Body of pancreas (tissue), 4 donors: ENCODE data around the gene CTTNBP2NL. TPM values are rescaled to one million over a fixed set of nuclear protein-coding genes. Genes with fewer than 3 reads are reported as not detected.

Experiments
- ATAC-seq: fragments of 150-250 bp; one replicate; pipeline ENCODE4 v1.9.1; 2016
- DNase-seq, 4 donors: peaks; one replicate each; pipeline ENCODE4 v3.0.0-alpha.2; 2019
- H3K27ac ChIP-seq, 4 donors: fragments of 200-600 bp; sonication (generic); 1 replicate in 3 of 4; 2 replicates in 1 of 4; pipeline versions ENCODE4 v1.5.1 to v1.6.1; 2016 to 2019; ENCODE audit warnings: mild to moderate bottlenecking in 1 of 4, mixed read lengths in 1 of 4, moderate library complexity in 1 of 4
- H3K27me3 ChIP-seq, 2 donors: fragments of 200-600 bp; sonication (generic); one replicate each; pipeline ENCODE4 v1.6.0; 2016; ENCODE audit warnings: mild to moderate bottlenecking in 1 of 2
- H3K36me3 ChIP-seq, 2 donors: fragments of 200-600 bp; sonication (generic); replicated peaks in 1 of 2; 2 replicates each; pipeline ENCODE4 v1.5.1; 2016; ENCODE audit warnings: low read depth in 2 of 2; ENCODE audit not compliant: insufficient read depth in 1 of 2
- H3K4me1 ChIP-seq: fragments of 200-600 bp; sonication (generic); one replicate; pipeline ENCODE4 v1.6.0; 2016
- H3K4me3 ChIP-seq, 2 donors: fragments of 200-600 bp; sonication (generic); 1 replicate in 1 of 2; 2 replicates in 1 of 2; pipeline ENCODE4 v1.5.1; 2016 to 2019
- H3K9me3 ChIP-seq, 3 donors: fragments of 200-600 bp; sonication (generic); 1 replicate in 2 of 3; 2 replicates in 1 of 3; pipeline ENCODE4 v1.5.1; 2016
- CTCF ChIP-seq, 7 experiments: fragments of 450-650 bp in 4 of 7; fragments of 200-600 bp in 3 of 7; sonication (generic) in 3 of 7; IDR thresholded peaks; one replicate each; pipeline ENCODE4 v1.5.1; 2016 to 2019; ENCODE audit warnings: antibody characterized with exemption in 7 of 7
- POLR2A ChIP-seq, 3 donors: fragments of 450-650 bp; IDR thresholded peaks; one replicate each; pipeline ENCODE4 v1.6.1; 2016; ENCODE audit warnings: antibody characterized with exemption in 3 of 3, mild to moderate bottlenecking in 2 of 3
- WGBS, 2 donors: methylation state at CpG; one replicate each; pipeline ENCODE4 v1.1.5; 2017; 5-methylcytosine and 5-hydroxymethylcytosine counted together
- intact Hi-C: fragments of 100-400 bp; cut with DNase I; formaldehyde crosslinking; loops from one replicate; pipeline ENCODE4 v1.15.1; 2023
- total RNA-seq, 2 donors: library from RNA; depleted of rRNA; stranded (reverse); fragments of >200 nt; gene quantifications; one replicate each; pipeline ENCODE4 v1.1.0, GENCODE V29; 2016

Gene CTTNBP2NL
- total RNA-seq, 2 donors from 2014 or later, result 8.6 to 15.2 TPM

GRCh38 chr1:112507336-112507735 lies 111.3 kb downstream of the CTTNBP2NL start:
- peaks cover 0 to 10% of the 10 kb centered on the region in 2 donors for H3K27me3 ChIP-seq
- H3K9me3 ChIP-seq, result no peaks in the 10 kb centered on the region
- 82 to 90% methylated on average over 9 of the region's 9 CpGs for WGBS, 2 donors
- H3K36me3 ChIP-seq, result no peaks in the 10 kb centered on the region
- H3K4me1 ChIP-seq, result peaks cover 21% of the 10 kb centered on the region
- DNase-seq (no peak), ATAC-seq (no peak)
- no peak overlapping the region for H3K4me3 ChIP-seq
- intact Hi-C loops, result no loop called here
- TF ChIP-seq POLR2A (IDR thresholded peaks at IDR 0.05), result no peak
- no peak for TF ChIP-seq CTCF (IDR thresholded peaks at IDR 0.05)
- no peak overlapping the region for H3K27ac ChIP-seq

GRCh38 chr1:112507921-112508277 lies 111.9 kb downstream of the CTTNBP2NL start:
- WGBS, 2 donors, result 3% methylated on average over 15 of the region's 15 CpGs
- no peak overlapping the region for H3K4me3 ChIP-seq
- no peak for DNase-seq
- intact Hi-C loops, result no loop called here
- no peak for ATAC-seq
- peaks cover 0 to 10% of the 10 kb centered on the region in 2 donors for H3K27me3 ChIP-seq
- no peak overlapping the region for H3K27ac ChIP-seq
- no peaks in the 10 kb centered on the region for H3K36me3 ChIP-seq
- H3K9me3 ChIP-seq, result no peaks in the 10 kb centered on the region
- peaks cover 18% of the 10 kb centered on the region for H3K4me1 ChIP-seq
- TF ChIP-seq CTCF (IDR thresholded peaks at IDR 0.05) (no peak), POLR2A (IDR thresholded peaks at IDR 0.05) (no peak)

GRCh38 chr1:112508278-112509004 lies 112.4 kb downstream of the CTTNBP2NL start, which contains the start of gene WNT2B:
Gene WNT2B, plus strand, starts transcription at chr1:112508965. Its CDS starts 298 bp downstream, at chr1:112509263.
- Histone ChIP-seq H3K27me3 (peaks cover 0 to 10% of the 10 kb centered on the region in 2 donors), H3K27ac (no peak within 1 kb of the TSS)

GRCh38 chr1:112509005-112509659 lies 113.1 kb downstream of the CTTNBP2NL start:
- Histone ChIP-seq H3K4me3 (peak overlapping the region; percentile 5 to 6), H3K36me3 (no peaks in the 10 kb centered on the region), H3K27ac (no peak overlapping the region), H3K4me1 (peaks cover 18% of the 10 kb centered on the region), H3K27me3 (peaks cover 0 to 10% of the 10 kb centered on the region in 2 donors), H3K9me3 (no peaks in the 10 kb centered on the region)
- ATAC-seq, result peak; percentile 34
- no peak for TF ChIP-seq CTCF (IDR thresholded peaks at IDR 0.05)
- no peak for TF ChIP-seq POLR2A (IDR thresholded peaks at IDR 0.05)
- intact Hi-C loops, result no loop called here
- 22 to 52% methylated on average over 16 to 64 of the region's 66 CpGs for WGBS, 2 donors
- peak in 1 of 4 donors; percentile 26 for DNase-seq

More at GRCh38 chr1:112508278-112509004, 112.4 kb downstream of the CTTNBP2NL start, which contains the start of gene WNT2B:
- ATAC-seq (peak; percentile 49), DNase-seq (peak in 3 of 4 donors; percentile 29 to 46 (median 36))
- H3K4me1 ChIP-seq, result peaks cover 18% of the 10 kb centered on the region
- H3K36me3 ChIP-seq, result no peaks in the 10 kb centered on the region
- H3K4me3 ChIP-seq, result peak within 1 kb of the TSS; percentile 5 to 6
- H3K9me3 ChIP-seq, result no peaks in the 10 kb centered on the region
- TF ChIP-seq POLR2A (IDR thresholded peaks at IDR 0.05), result peak in 1 of 3 donors; percentile 11
- peak in 1 of 7 experiments; percentile 2 for TF ChIP-seq CTCF (IDR thresholded peaks at IDR 0.05)
- intact Hi-C loops, result no loop called here
- 0 to 1% methylated on average over 8 to 61 of the region's 69 CpGs for WGBS, 2 donors
